B cell (primary cell): Measurements from ENCODE around the gene DNM1L.

Source experiments
- CTCF ChIP-seq: fragments of 200-600 bp; IDR thresholded peaks from one replicate; pipeline ENCODE4 v1.8.0; 2022; ENCODE audit warnings: antibody characterized with exemption, mild to moderate bottlenecking
- EZH2 ChIP-seq: IDR thresholded peaks from 2 replicates; pipeline ENCODE4 v1.6.1; 2012; ENCODE audit warnings: borderline replicate concordance, low read depth, mild to moderate bottlenecking, moderate library complexity, low read length; ENCODE audit not compliant: insufficient read depth, poor library complexity, severe bottlenecking

GRCh38 chr12:32651956-32652210 is 27.2 kb upstream of the DNM1L start:
- no peak for TF ChIP-seq CTCF
- TF ChIP-seq EZH2: no peak
